Uterus (tissue), 4 donors: ENCODE results near the gene HOXA6. TPM values are rescaled to one million over a fixed set of nuclear protein-coding genes. Genes with fewer than 3 reads are reported as not detected.
A peak's percentile ranks its signal among the peaks of the same experiment; 100 is the strongest.

Source experiments
- DNase-seq, 2 donors: peaks; one replicate each; pipeline ENCODE4 v3.0.0-alpha.2; 2019 to 2020
- H3K27ac ChIP-seq, 2 donors: fragments of 200-600 bp; sonication (generic); 1 replicate in 1 of 2; 2 replicates in 1 of 2; pipeline ENCODE4 v1.5.1; 2016 to 2018
- H3K27me3 ChIP-seq, 2 donors: fragments of 200-600 bp; sonication (generic); one replicate each; pipeline ENCODE4 v1.5.1; 2018 to 2019; ENCODE audit warnings: control low read depth in 1 of 2
- H3K36me3 ChIP-seq, 2 donors: fragments of 200-600 bp; sonication (generic); one replicate each; pipeline ENCODE4 v1.5.1; 2019; ENCODE audit warnings: control low read depth in 1 of 2
- H3K4me1 ChIP-seq, 2 donors: fragments of 200-600 bp; sonication (generic); one replicate each; pipeline ENCODE4 v1.5.1; 2018 to 2019; ENCODE audit warnings: control low read depth in 1 of 2
- H3K4me3 ChIP-seq, 2 donors: fragments of 200-600 bp; sonication (generic); 1 replicate in 1 of 2; 2 replicates in 1 of 2; pipeline ENCODE4 v1.5.1; 2018 to 2019; ENCODE audit warnings: mild to moderate bottlenecking in 1 of 2
- H3K9me3 ChIP-seq, 2 donors: fragments of 200-600 bp; sonication (generic); one replicate each; pipeline ENCODE4 v1.5.1; 2019; ENCODE audit warnings: control low read depth in 1 of 2
- CTCF ChIP-seq, 4 experiments: fragments of 200-600 bp in 2 of 4; fragments of 450-650 bp in 2 of 4; sonication (generic) in 2 of 4; IDR thresholded peaks; one replicate each; pipeline ENCODE4 v1.5.1; 2016 to 2019; ENCODE audit warnings: antibody characterized with exemption in 4 of 4, mild to moderate bottlenecking in 2 of 4, moderate library complexity in 1 of 4
- POLR2A ChIP-seq, 2 donors: fragments of 450-650 bp; IDR thresholded peaks; one replicate each; pipeline ENCODE4 v1.6.1; 2016; ENCODE audit warnings: antibody characterized with exemption in 2 of 2, mild to moderate bottlenecking in 1 of 2, moderate library complexity in 1 of 2
- intact Hi-C: fragments of 100-400 bp; cut with DNase I; formaldehyde crosslinking; loops from one replicate; pipeline ENCODE4 v1.15.1; 2023; ENCODE audit warnings: low total_unique reads
- total RNA-seq, 4 donors: library from RNA; depleted of rRNA in 3 of 4; stranded (reverse); fragments of >200 nt in 3 of 4; gene quantifications; one replicate each; pipeline versions ENCODE4 v1.1.0 to v1.2.4, GENCODE V29; 2014 to 2023
- donor health status: DM: yes; HTN: yes; CAD: no.

Gene HOXA6
- total RNA-seq, 4 donors from 2014 or later: 1.8 to 19.1 (median 15.4) TPM

- intact Hi-C loops: loop anchor here (5.0 kb wide), 1 partner anchor 472 kb away; the partner anchor contains the start of gene HIBADH
- DNase-seq: no peak
- H3K27ac ChIP-seq: peak overlapping the region; percentile 94 to 96
- no peak for TF ChIP-seq CTCF (IDR thresholded peaks at IDR 0.05)
- no peak for TF ChIP-seq POLR2A (IDR thresholded peaks at IDR 0.05)
- H3K4me1 ChIP-seq: peaks cover 0 to 4% of the 10 kb centered on the region in 2 donors
- no peaks in the 10 kb centered on the region for H3K9me3 ChIP-seq
- H3K36me3 ChIP-seq: no peaks in the 10 kb centered on the region
- no peak overlapping the region for H3K4me3 ChIP-seq
- no peaks in the 10 kb centered on the region for H3K27me3 ChIP-seq
Measured at GRCh38 chr7:27189997-27190748, 42.6 kb upstream of the HOXA6 start.

DNA sequence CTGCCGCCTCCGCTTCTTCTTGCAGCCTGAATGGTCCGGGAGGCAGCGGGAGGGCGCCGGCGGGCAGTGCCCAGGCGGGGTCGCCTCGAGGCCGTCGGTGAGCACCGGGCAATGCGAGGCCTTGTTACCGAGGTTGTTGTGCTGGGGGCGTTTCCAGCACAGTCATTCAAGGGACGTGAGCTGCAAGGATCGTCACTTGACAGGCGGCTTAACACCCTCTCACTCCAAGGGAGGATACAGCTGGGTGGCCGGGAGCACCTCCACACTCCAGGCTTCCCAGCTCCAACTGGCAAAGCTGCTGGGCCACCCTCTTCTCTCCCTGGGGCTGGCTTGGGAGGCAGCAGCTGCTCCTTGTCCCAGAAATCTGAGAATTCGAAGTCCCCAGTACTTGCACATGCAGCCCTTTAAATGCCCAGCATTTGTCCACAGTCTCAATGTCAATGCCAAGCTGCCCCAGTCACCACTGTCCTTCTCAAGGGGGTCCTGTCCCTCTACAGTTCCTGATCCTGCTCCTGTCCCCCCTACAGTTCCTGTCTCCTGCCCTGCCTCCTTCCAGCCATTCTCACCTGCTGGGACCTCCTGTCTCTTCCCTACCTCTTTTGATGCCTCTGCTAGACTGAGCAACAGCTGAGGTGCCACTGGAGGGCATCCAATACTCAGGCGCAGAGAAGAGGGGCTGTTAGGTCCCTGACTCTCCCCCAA lies 41.9 kb upstream of the HOXA6 start:
- Histone ChIP-seq H3K4me1 (peaks cover 0 to 4% of the 10 kb centered on the region in 2 donors), H3K36me3 (no peaks in the 10 kb centered on the region), H3K27ac (peak overlapping the region; percentile 94 to 96), H3K9me3 (no peaks in the 10 kb centered on the region), H3K4me3 (peak overlapping the region; percentile 56 to 79), H3K27me3 (no peaks in the 10 kb centered on the region)
- DNase-seq: peak; percentile 55 to 79
- intact Hi-C loops: loop anchor here (5.0 kb wide), 1 partner anchor 473 kb away; the partner anchor contains the start of gene HIBADH
- no peak for TF ChIP-seq CTCF (IDR thresholded peaks at IDR 0.05)
- peak; percentile 32 to 40 for TF ChIP-seq POLR2A (IDR thresholded peaks at IDR 0.05)

DNA sequence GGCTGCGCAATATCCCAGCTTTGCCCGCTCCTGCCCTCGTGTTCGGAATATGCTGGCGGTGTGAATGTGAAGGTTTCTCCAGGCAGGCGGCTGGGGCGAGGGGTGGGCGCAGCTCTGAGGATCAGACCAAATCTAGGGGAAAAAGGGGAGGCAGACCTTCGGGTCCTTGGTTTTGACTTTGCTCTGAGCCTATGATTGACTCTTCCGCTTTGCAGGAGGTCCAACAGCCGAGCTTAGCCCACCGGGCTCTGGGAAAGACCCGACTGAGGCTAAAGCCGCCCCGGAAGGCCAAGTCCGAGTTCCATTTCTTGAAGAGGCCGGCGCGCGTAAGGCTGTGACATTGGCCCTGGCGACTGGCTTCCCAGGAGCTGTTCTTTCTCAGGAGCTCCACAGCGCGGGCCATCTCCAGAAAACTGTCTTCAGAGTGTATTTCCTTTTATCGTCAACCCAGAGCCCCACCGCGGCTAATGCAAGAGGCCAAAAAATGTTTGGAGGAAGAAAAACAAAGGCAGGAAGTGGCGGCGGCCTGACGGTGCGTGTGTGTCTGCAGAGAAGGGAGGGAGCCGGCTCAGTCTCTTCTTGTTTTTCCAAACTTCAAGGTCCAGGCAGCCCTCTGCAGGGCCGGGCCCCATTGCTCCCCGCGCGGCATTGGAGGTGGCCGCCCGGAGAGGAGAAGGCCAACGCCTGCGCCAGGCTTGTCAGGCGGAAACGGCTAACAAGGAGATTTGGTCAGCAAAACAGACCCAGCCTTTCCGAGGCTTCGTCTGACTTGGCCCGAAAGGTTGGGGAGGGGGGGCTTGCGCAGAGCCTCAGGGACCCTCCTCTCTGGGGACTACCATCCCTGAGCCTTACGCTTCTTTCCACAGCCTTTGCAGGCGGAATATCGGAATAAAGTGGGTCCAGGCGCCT lies 41.1 kb upstream of the HOXA6 start:
- H3K36me3 ChIP-seq: no peaks in the 10 kb centered on the region
- H3K9me3 ChIP-seq: no peaks in the 10 kb centered on the region
- peak in 1 of 2 donors; percentile 65 for DNase-seq
- H3K4me1 ChIP-seq: peaks cover 0 to 4% of the 10 kb centered on the region in 2 donors
- peak overlapping the region; percentile 94 to 96 for H3K27ac ChIP-seq
- H3K27me3 ChIP-seq: no peaks in the 10 kb centered on the region
- TF ChIP-seq POLR2A (IDR thresholded peaks at IDR 0.05) (peak in 1 of 2 donors; percentile 13), CTCF (IDR thresholded peaks at IDR 0.05) (no peak)
- H3K4me3 ChIP-seq: peak overlapping the region; percentile 56 to 79
- intact Hi-C loops: loop anchor here (5.0 kb wide), 1 partner anchor 474 kb away; the partner anchor contains the start of gene HIBADH

DNA sequence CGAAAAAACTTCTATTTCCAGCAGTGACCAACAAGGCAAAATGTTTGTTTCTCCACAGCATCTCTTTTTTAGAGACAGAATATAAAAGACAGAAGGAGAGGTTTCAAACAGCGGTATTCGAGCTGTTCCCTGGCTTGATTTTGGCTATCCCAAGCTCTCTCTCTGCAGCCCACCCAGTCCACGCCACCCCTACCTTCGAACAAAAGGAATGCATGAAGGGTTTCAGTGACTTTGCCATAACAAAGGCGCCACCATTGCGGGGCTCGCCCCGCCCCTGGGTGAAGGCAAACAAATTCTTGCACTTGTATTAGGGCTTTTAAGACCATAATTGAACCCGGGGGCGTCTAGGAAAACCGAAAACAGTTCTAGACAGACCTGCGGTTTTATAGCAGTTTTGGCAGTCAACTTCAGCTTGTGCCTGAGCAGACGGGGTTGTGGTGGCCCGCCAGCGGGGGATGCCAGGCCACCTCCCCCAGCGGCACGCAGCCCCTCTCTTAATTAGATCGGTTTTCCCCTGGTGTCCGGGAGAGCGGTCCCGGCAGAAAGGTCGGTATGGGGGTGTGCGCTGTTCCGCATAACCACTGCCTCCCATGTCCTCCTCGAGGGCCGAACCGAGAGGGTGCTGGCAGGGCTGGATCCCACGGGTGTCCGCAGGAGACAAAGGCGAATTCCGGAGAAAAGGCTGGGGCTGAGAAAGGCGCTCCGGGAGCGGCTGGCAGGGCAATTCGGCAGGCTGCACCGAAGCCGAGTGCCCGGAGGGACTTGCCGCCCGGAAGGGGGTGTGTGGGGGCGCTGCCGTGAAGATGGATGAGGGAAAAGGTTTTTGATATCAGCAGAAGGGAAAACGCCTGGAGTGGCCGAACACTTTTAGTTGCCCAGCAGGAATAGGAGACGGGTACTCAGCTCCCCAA lies 40.2 kb upstream of the HOXA6 start:
- peak overlapping the region; percentile 94 to 96 for H3K27ac ChIP-seq
- H3K27me3 ChIP-seq: no peaks in the 10 kb centered on the region
- intact Hi-C loops: loop anchor here (5.0 kb wide), 1 partner anchor 475 kb away; the partner anchor contains the start of gene HIBADH
- peak overlapping the region; percentile 56 to 79 for H3K4me3 ChIP-seq
- H3K9me3 ChIP-seq: no peaks in the 10 kb centered on the region
- H3K36me3 ChIP-seq: no peaks in the 10 kb centered on the region
- H3K4me1 ChIP-seq: no peaks in the 10 kb centered on the region
- peak in 1 of 2 donors; percentile 44 for DNase-seq
- TF ChIP-seq POLR2A (IDR thresholded peaks at IDR 0.05) (no peak), CTCF (IDR thresholded peaks at IDR 0.05) (no peak)
